GM12801 (cell line): Measurements from ENCODE around the gene PLEKHG2.

Experiments used
- CTCF ChIP-seq: IDR thresholded peaks from one replicate; pipeline ENCODE4 v1.5.1; 2011; ENCODE audit warnings: control low read depth; ENCODE audit not compliant: insufficient read length; ENCODE audit errors: extremely low read depth

PLEKHG2 gene

DNA sequence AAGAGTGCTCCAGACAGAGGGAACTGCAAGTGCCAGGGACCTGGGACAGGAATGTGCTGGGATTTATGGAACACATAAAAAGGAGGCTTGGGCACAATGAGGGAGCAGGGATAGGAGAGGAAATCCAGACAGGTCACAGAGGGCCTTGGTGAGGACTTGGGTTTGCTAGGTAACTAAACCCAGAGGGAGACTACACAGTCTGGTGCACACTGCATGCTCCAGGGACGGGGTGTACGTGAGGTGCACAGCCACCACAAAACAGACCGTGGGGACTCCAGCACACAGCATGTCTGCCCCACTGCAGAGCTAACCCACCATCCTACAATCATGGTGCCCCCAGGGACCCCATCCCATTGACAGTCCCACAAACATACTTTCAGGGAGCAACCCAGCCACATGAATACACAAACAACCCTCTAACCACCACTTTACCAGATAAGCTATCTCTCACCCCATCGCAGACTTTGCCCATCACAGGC lies 11.4 kb upstream of the PLEKHG2 start:
- TF ChIP-seq CTCF: no peak

DNA sequence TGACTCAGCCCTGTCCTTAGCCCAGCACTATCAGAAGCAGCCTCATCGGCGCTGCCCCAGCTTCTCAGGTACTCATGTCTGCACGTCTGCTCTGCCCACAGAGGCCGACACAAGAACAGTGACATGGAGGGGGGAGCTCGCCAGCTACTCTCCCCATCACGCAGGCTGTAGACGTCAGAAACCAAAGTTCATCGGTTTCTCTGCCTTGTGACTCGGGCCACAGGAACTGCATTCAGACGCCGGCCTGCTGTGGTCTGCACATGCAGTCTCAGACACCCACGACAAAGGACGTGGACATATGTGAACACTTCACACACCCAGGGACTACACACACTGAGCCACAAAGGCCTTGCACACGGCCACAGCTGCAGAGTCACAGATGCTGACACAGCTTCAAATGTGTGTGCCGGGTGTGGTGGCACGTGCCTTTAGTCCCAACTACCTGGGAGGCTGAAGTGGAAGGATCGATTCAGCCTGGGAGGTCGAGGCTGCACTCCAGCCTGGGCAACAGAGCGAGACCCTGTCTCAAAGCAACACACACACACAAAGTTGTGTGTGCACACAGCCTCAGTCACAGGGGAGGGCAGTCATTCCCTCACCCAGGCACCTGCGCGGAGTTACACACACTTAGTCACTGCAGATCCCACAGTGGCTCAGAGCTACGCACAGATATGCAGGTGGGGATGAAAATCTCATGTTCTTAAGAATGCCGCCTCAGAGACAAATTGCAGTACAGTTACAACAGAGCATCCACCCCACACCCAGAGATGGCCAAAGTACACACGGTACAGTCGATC lies 10.7 kb upstream of the PLEKHG2 start:
- TF ChIP-seq CTCF: no peak

- no peak for TF ChIP-seq CTCF
These were observed 9.8 kb upstream of the PLEKHG2 start for GRCh38 chr19:39402346-39403300.

DNA sequence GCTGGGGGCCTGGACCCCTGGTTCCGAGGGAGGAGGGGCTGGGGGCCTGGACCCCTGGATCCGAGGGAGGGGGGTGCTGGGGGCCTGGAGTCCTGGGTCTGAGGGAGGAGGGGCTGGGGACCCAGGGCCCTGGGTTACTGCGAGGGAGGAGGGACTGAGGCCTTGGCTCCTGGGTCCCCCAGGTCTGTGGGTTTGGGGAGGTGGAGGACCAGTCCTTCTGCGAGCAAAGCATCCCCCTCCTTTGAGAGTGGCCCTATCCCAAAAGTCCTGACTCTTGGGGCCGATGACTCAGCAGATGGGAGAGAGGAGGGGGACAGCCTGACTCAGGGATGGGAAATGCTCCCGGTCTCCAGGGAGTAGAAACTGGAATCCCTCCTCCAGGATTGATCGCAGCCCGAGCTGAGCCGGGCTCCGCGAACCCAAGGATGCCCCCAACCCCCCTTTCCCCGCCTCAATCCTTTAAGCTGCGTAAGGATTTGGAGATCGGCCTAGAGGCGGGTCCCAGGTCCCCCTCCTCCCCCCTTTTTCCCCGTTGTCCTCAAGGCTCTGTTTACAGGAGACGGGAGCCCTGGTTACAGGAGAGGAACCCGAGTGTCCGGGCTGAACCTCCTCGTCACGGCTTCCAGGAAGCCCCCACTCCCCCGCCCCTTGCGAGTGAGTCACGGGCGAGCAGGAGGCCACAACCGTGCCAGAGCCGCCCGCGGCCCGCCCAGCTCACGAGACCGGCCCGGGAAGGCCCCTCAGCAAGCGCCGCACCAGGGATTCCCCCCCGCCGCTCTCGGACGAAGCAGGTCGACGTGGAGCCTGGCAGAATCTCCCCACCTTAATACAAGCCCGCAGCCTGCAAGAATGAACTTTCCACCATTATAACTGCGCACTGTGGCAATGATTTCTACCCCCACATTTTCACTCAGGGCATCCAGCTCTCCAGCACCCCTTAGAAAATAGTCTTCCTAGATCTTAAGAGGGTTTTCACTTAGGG lies 8.8 kb upstream of the PLEKHG2 start:
- TF ChIP-seq CTCF: no peak

GRCh38 chr19:39405261-39405957 lies 7.1 kb upstream of the PLEKHG2 start:
- no peak for TF ChIP-seq CTCF

GRCh38 chr19:39405958-39406655 lies 6.4 kb upstream of the PLEKHG2 start:
- TF ChIP-seq CTCF: no peak
